OCI-LY7 (cell line): ENCODE measurements around the gene CERS6.

ENCODE experiments used
- CTCF ChIP-seq: fragments of 200-600 bp; sonication (generic); conservative IDR thresholded peaks from 2 replicates; pipeline ENCODE4 v1.5.1; 2014; ENCODE audit warnings: mild to moderate bottlenecking, antibody characterized with exemption, low read length, moderate library complexity, mixed read lengths
- EZH2phosphoT487 ChIP-seq: fragments of 200-600 bp; sonication (generic); IDR thresholded peaks from 2 replicates; pipeline ENCODE4 v1.6.1; 2018; ENCODE audit warnings: low read depth, borderline replicate concordance, mild to moderate bottlenecking, mixed run types, antibody characterized with exemption, low read length, moderate library complexity, mixed read lengths

GRCh38 chr2:168736649-168737445, 280.8 kb downstream of the CERS6 start:
- no peak for TF ChIP-seq CTCF
- TF ChIP-seq EZH2phosphoT487 = no peak
